Pancreas (tissue), 10 donors: ENCODE data around the gene HAGHL. TPM values are rescaled to one million over a fixed set of nuclear protein-coding genes. Genes with fewer than 3 reads are reported as not detected.

Experiments used
- ATAC-seq, 4 donors: fragments of 200-7000 bp; cut with Tn5 transposase; one replicate each; pipeline versions ENCODE4 v1.8.0 to v1.9.1; 2020; ENCODE audit warnings: mild to moderate bottlenecking in 4 of 4, moderate library complexity in 4 of 4
- DNase-seq, 6 donors: peaks; one replicate each; pipeline ENCODE4 v3.0.0-alpha.2; 2020
- FAIRE-seq: peaks from 2 replicates; lab custom pipeline; 2012; peaks lifted over from hg19 to GRCh38; lab: Jason Lieb, UNC
- H3K27ac ChIP-seq, 4 donors: fragments of 200-600 bp; sonication (generic); 1 replicate in 3 of 4; 2 replicates in 1 of 4; pipeline versions ENCODE4 v1.5.0 to v1.8.0; 2020
- H3K27me3 ChIP-seq, 4 donors: fragments of 200-600 bp; one replicate each; pipeline ENCODE4 v1.8.0; 2021
- H3K36me3 ChIP-seq, 3 donors: fragments of 200-600 bp; sonication (generic) in 1 of 3; one replicate each; pipeline versions ENCODE4 v1.5.0 to v1.8.0; 2020 to 2021
- H3K4me1 ChIP-seq, 3 donors: fragments of 200-600 bp; one replicate each; pipeline ENCODE4 v1.8.0; 2021
- H3K4me3 ChIP-seq, 4 donors: fragments of 200-600 bp; sonication (generic) in 2 of 4; one replicate each; pipeline versions ENCODE4 v1.5.0 to v1.8.0; 2020 to 2021
- H3K9me3 ChIP-seq, 4 donors: fragments of 200-600 bp; one replicate each; pipeline ENCODE4 v1.8.0; 2021
- CTCF ChIP-seq, 4 donors: fragments of 200-600 bp; sonication (generic) in 3 of 4; IDR thresholded peaks; one replicate each; pipeline versions ENCODE4 v1.5.0 to v1.8.0; 2021; ENCODE audit warnings: antibody characterized with exemption in 4 of 4
- WGBS, 2 donors: extraction: QIAGEN DNeasy Blood & Tissue Kit; methylation state at CpG; one replicate each; pipeline ENCODE4 v1.1.7; 2013; 5-methylcytosine and 5-hydroxymethylcytosine counted together
- intact Hi-C, 3 donors: fragments of 100-400 bp; cut with DNase I; formaldehyde crosslinking; loops; one replicate each; pipeline versions ENCODE4 v1.11.1 to v1.14.2; 2022
- polyA plus RNA-seq, 2 donors: library from polyadenylated mRNA; stranded (reverse); fragments of 200-250 nt; gene quantifications; one replicate each; pipeline ENCODE4 v1.2.3, GENCODE V29; 2013
- total RNA-seq, 6 donors: library from RNA; stranded (reverse); fragmentation: NEBNext Ultra II Directional in 4 of 6; extraction: Animal tissue kit (Norgen Biotek cat#: 25700) in 4 of 6; gene quantifications; one replicate each; pipeline versions ENCODE4 v1.2.1 to v1.2.4, GENCODE V29; 2021 to 2023
- donor health status: healthy with polysubstance abuse.
- donor health status: DM: no; HTN: no; CAD: no; lungs with moderate emphysema.
- donor health status: DM: no; HTN: no; CAD: no.
- donor health status: control.
- donor health status: control.
- donor health status: Bipolar disorder and iron deficiency.
- donor health status: DM: yes; HTN: yes; CAD: no.
- donor health status: DM: no; HTN: no; CAD: no.
- donor health status: DM: no; HTN: no; CAD: no.
- donor health status: DM: yes; HTN: yes; CAD: no.

HAGHL gene
- total and polyA plus RNA-seq, 8 donors, result 0.47 to 17.5 (median 1.6) TPM

DNA sequence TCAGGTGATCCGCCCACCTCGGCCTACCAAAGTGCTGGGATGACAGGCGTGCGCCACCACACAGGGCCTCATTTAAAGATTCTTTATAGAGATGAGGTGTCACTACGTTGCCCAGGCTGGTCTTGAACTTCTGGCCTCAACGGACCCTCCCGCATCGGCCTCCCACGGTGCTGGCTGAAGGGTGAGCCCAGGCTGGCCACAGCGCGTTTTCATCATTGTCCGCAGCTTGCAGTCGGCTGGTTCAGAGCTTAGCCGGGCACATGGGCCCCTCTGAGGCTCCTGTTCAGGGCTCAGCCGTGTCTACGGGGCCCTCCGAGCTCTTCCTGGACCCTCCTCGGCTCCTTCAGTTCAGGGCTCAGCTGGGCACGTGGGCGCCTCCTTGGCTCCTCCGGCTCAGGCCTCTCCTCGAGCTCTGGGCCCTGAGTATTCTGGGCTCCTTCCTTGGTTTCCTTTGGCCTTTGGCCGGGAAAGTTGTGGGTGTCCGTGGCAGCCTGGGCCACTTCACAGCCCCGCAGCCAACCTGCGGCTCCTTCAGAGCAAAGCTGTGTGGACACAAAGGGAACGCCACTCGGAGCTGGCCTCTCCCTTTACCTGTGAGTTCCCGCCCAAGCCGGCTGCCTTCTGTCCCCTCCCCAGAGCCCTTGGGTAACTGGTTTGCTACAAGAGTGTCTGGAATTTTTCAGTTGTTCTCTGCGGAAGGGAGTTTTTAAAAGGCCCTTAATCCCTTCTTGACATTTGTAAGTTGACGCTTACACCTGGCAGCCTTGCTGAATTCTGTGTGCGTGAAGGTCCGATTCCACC is 32.4 kb downstream of the HAGHL start:
- FAIRE-seq (no peak), DNase-seq (no peak), ATAC-seq (peak in 1 of 4 donors; percentile 32)
- intact Hi-C loops, result no loop called here
- Histone ChIP-seq H3K9me3 (no peaks in the 10 kb centered on the region), H3K27me3 (no peaks in the 10 kb centered on the region), H3K27ac (no peak overlapping the region), H3K4me1 (no peaks in the 10 kb centered on the region), H3K36me3 (no peaks in the 10 kb centered on the region), H3K4me3 (no peak overlapping the region)
- WGBS, 2 donors, result 61 to 69% methylated on average over 34 of the region's 34 CpGs
- TF ChIP-seq CTCF (IDR thresholded peaks at IDR 0.05), result no peak

DNA sequence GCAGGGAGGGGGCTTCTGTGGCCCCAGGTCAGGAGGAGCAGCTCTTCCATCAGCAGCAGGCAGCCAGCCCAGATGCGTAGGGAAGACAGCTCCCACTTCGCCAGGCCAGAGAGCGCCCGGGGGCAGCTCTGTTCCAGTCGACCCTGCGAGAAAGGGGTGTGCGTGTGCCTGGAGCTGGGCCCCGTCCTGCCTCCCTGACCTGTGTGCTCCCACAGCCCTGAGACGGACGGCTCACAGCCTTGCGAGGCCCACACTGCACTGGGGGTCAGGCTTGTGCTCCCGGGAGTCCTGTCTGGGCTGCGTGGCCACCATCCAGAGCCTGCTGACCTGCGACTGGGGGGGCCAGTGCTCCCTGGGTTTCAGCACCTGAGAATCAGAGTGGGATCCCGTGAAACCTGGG is 33.2 kb downstream of the HAGHL start:
- whole genome bisulfite sequencing, 2 donors, result 61 to 65% methylated on average over 15 of the region's 15 CpGs
- Histone ChIP-seq H3K36me3 (no peaks in the 10 kb centered on the region), H3K27me3 (no peaks in the 10 kb centered on the region), H3K27ac (no peak overlapping the region), H3K4me3 (no peak overlapping the region), H3K4me1 (no peaks in the 10 kb centered on the region), H3K9me3 (no peaks in the 10 kb centered on the region)
- FAIRE-seq (no peak), DNase-seq (no peak), ATAC-seq (peak in 1 of 4 donors; percentile 17)
- no peak for TF ChIP-seq CTCF (IDR thresholded peaks at IDR 0.05)
- intact Hi-C loops, result no loop called here

DNA sequence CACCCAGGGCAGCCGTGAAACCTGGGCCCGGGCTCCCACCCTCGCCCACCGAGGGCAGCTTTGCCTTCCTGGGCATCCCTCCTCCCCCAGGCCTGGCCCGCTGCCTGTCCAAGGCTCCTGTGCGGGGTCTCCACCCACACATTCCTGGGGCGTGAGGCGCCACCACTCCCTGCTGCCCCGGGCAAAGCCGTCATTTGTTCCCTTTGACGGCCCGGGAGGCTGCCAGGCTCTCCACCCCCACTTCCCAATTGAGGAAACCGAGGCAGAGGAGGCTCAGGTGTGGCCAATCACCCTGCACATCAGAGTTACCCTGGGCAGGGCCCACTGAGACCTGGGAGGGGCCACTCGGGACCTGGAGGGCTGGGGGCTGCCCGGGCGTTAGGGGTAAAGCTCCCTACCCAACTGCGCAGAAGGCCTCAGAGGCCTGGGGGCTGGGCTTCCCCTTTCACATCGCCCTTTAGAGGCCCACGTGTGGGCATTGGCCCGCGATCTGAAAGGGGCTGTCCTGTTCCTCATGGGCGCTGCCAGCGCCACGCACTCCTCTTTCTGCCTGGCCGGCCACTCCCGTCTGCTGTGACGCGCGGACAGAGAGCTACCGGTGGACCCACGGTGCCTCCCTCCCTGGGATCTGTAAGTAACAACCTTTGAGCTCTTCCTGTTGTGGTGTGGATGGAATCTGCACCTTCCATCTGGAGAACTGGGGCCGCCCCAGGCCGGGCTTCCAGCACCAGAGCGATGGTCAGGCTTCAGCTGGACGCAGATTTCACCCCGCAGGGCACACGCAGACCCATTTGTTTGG is 33.8 kb downstream of the HAGHL start, which contains the start of gene MSLN:
TSS of gene MSLN (plus strand) at position 190 of the 799 bp plus-strand sequence. CDS start 1,947 bp downstream, outside the sequence.
- Histone ChIP-seq H3K9me3 (no peaks in the 10 kb centered on the region), H3K27me3 (no peaks in the 10 kb centered on the region), H3K36me3 (no peaks in the 10 kb centered on the region), H3K4me3 (no peak within 1 kb of the TSS), H3K27ac (no peak within 1 kb of the TSS), H3K4me1 (no peaks in the 10 kb centered on the region)
- no peak for FAIRE-seq
- DNase-seq, result peak in 1 of 6 donors; percentile 67
- intact Hi-C loops, result no loop called here
- no peak for TF ChIP-seq CTCF (IDR thresholded peaks at IDR 0.05)
- 62 to 73% methylated on average over 32 to 37 of the region's 37 CpGs for WGBS, 2 donors
- ATAC-seq, result peak in 2 of 4 donors; percentile 31 to 36

DNA sequence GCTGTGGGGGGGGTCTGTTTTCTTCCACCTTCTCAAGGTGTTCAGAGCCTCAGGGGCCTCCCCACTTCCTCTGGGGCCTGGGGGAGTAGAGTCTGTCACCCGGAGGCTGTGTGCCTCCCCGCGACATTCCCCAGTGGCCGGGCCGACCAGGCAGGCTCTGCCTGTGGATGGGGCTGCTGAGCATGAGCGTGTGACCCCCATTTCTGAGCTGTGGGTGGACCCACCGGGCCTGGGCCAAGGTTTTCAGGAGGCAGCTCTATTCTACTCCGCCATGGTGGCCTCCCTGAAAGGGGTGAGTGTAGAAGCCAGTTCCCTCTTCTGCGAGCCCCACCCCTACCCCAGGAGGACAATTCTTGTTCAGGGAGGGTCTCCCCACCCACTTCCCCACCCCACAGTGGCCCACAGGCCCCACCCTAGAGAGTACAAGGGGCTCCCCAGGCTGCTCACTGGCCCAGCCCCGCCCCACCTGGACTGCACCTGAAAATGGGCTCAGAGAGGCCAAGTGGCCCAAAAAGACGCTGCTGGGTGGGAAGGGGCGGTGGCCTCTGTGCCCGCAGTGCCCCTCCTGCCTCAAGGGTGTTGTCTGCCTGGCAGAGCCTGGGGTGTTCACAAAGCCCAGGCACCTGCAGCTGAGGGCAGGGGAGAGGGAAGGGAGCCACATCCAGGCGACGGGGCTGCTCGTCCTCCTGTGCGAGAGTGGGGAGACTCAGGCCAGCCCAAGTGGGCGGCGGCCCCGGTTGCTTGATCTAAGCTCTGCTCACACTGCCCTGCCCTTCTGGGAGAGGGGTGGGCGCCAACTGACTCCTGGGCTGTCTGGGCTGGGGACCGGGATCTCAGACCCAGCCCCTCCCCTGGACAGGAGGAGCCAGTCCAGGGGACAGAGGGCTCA is 35.0 kb downstream of the HAGHL start:
- WGBS, 2 donors, result 54 to 66% methylated on average over 22 of the region's 22 CpGs
- peak in 2 of 6 donors; percentile 14 to 65 for DNase-seq
- Histone ChIP-seq H3K4me1 (no peaks in the 10 kb centered on the region), H3K27ac (no peak overlapping the region), H3K27me3 (no peaks in the 10 kb centered on the region), H3K36me3 (no peaks in the 10 kb centered on the region), H3K4me3 (no peak overlapping the region), H3K9me3 (no peaks in the 10 kb centered on the region)
- TF ChIP-seq CTCF (IDR thresholded peaks at IDR 0.05), result no peak
- ATAC-seq, result no peak
- FAIRE-seq, result no peak
- intact Hi-C loops, result no loop called here
